Lower leg skin (tissue), 4 donors: ENCODE measurements around the gene YTHDF2. TPM values are rescaled to one million over a fixed set of nuclear protein-coding genes. Genes with fewer than 3 reads are reported as not detected.
"Not testable (repeated sequence)": the region's sequence is repeated elsewhere in the genome, so short reads cannot be mapped to it uniquely, and the experiment has no call there.

ENCODE experiments used
- DNase-seq, 2 donors: peaks; one replicate each; pipeline ENCODE4 v3.0.0-alpha.2; 2019; ENCODE audit warnings: low spot score in 2 of 2
- H3K4me3 ChIP-seq: fragments of 200-600 bp; sonication (generic); 2 replicates; pipeline ENCODE4 v1.5.1; 2017; ENCODE audit warnings: mild to moderate bottlenecking, low read depth; ENCODE audit not compliant: poor library complexity, severe bottlenecking
- CTCF ChIP-seq, 3 donors: fragments of 450-650 bp; IDR thresholded peaks; one replicate each; pipeline ENCODE4 v1.5.1; 2016; ENCODE audit warnings: antibody characterized with exemption in 3 of 3, mild to moderate bottlenecking in 3 of 3, moderate library complexity in 2 of 3
- POLR2A ChIP-seq, 2 donors: fragments of 450-650 bp; IDR thresholded peaks; one replicate each; pipeline ENCODE4 v1.6.1; 2016 to 2017; ENCODE audit warnings: antibody characterized with exemption in 2 of 2, mild to moderate bottlenecking in 1 of 2, moderate library complexity in 1 of 2
- WGBS, 2 donors: methylation state at CpG; one replicate each; pipeline ENCODE4 v1.1.5; 2018; 5-methylcytosine and 5-hydroxymethylcytosine counted together
- intact Hi-C: fragments of 100-400 bp; cut with DNase I; formaldehyde crosslinking; loops from one replicate; pipeline ENCODE4 v1.15.0; 2023; ENCODE audit warnings: low total_unique reads
- total RNA-seq, 4 donors: library from RNA; depleted of rRNA; stranded (reverse); fragments of >200 nt; gene quantifications; one replicate each; pipeline ENCODE4 v1.1.0, GENCODE V29; 2016

The YTHDF2 gene
- total RNA-seq, 4 donors from 2014 or later = 59.6 to 79.9 (median 72.3) TPM

GRCh38 chr1:28789816-28790215 lies 53.1 kb downstream of the YTHDF2 start:
- H3K4me3 ChIP-seq = no peak overlapping the region
- intact Hi-C loops = loop anchor here (5.0 to 10.0 kb wide), 2 partner anchors 82 to 245 kb away; no protein-coding TSS in a partner anchor
- no peak for DNase-seq
- WGBS, 2 donors = 77 to 85% methylated on average over 6 of the region's 6 CpGs
- no peak for TF ChIP-seq POLR2A (IDR thresholded peaks at IDR 0.05)
- no peak for TF ChIP-seq CTCF (IDR thresholded peaks at IDR 0.05)

GRCh38 chr1:28790377-28791035 lies 53.8 kb downstream of the YTHDF2 start:
- 71 to 77% methylated on average over 6 to 11 of the region's 12 CpGs for WGBS, 2 donors
- DNase-seq = no peak
- no peak overlapping the region for H3K4me3 ChIP-seq
- no peak for TF ChIP-seq CTCF (IDR thresholded peaks at IDR 0.05)
- TF ChIP-seq POLR2A (IDR thresholded peaks at IDR 0.05) = no peak
- intact Hi-C loops = no loop called here

- WGBS, 2 donors = 90 to 92% methylated on average over 2 of the region's 2 CpGs
Measured at GRCh38 chr1:28791929-28792328, 55.2 kb downstream of the YTHDF2 start.

GRCh38 chr1:28792644-28793121 lies 55.9 kb downstream of the YTHDF2 start:
- WGBS, 2 donors = 79 to 90% methylated on average over 1 of the region's 1 CpG
- intact Hi-C loops = no loop called here
- TF ChIP-seq POLR2A (IDR thresholded peaks at IDR 0.05) (no peak), CTCF (IDR thresholded peaks at IDR 0.05) (no peak)
- no peak overlapping the region for H3K4me3 ChIP-seq
- DNase-seq = no peak

More at GRCh38 chr1:28791929-28792328, 55.2 kb downstream of the YTHDF2 start:
- H3K4me3 ChIP-seq, DNase-seq, intact Hi-C loops: not testable (repeated sequence)

GRCh38 chr1:28794582-28794981 lies 57.8 kb downstream of the YTHDF2 start:
- intact Hi-C loops, DNase-seq, H3K4me3 ChIP-seq: not testable (repeated sequence)
- WGBS, 2 donors = 93 to 94% methylated on average over 5 of the region's 5 CpGs

- intact Hi-C loops = no loop called here
- DNase-seq = no peak
- WGBS, 2 donors = 50 to 54% methylated on average over 18 of the region's 18 CpGs
- H3K4me3 ChIP-seq = no peak overlapping the region
- TF ChIP-seq POLR2A (IDR thresholded peaks at IDR 0.05) (no peak), CTCF (IDR thresholded peaks at IDR 0.05) (no peak)
Measured at GRCh38 chr1:28796352-28797211, 59.8 kb downstream of the YTHDF2 start.
